Endothelial cell of umbilical vein (primary cell): ENCODE results near the gene RPL22L1. TPM values are rescaled to one million over a fixed set of nuclear protein-coding genes. Genes with fewer than 3 reads are reported as not detected.
"Not testable (repeated sequence)": the region's sequence is repeated elsewhere in the genome, so short reads cannot be mapped to it uniquely, and the experiment has no call there.

Experiments
- BruUV-seq: library from RNA; stranded (reverse); fragments of 400-500 nt; replicated peaks from 2 replicates; lab custom pipeline; 2021; lab: Mats Ljungman, UMichigan
- CTCF ChIA-PET: fragments of 300-600, 350-600 bp; sonication (Branson Sonifier 250); formaldehyde crosslinking; loops from one replicate; lab custom pipeline; 2021; ENCODE audit warnings: antibody characterized with exemption, inconsistent platforms; lab: Charles Lee
- POLR2A ChIA-PET: fragments of 300-600, 350-600 bp; sonication (Branson Sonifier 250); formaldehyde crosslinking; loops from one replicate; lab custom pipeline; 2021; ENCODE audit warnings: antibody characterized with exemption, inconsistent platforms; lab: Charles Lee
- DNase-seq: peaks from one replicate; pipeline ENCODE4 v3.0.0-alpha.2; 2011; ENCODE audit warnings: low read depth, low spot score
- FAIRE-seq: peaks from 2 replicates; lab custom pipeline; 2011; peaks lifted over from hg19 to GRCh38; lab: Jason Lieb, UNC
- H2AFZ ChIP-seq: 2 replicates; pipeline ENCODE4 v1.6.0; 2012; ENCODE audit warnings: low read depth, low read length, control low read depth, inconsistent platforms
- H3K27ac ChIP-seq: 2 replicates; pipeline ENCODE4 v1.5.1; 2011; ENCODE audit warnings: low read depth, mild to moderate bottlenecking, control low read depth, low read length, moderate library complexity; ENCODE audit not compliant: insufficient read depth
- H3K27me3 ChIP-seq, 2 experiments: 2 replicates each; pipeline versions ENCODE4 v1.6.0 to v1.6.1; 2011; ENCODE audit warnings: low read length in 2 of 2, mixed read lengths in 1 of 2; ENCODE audit not compliant: control insufficient read depth in 2 of 2, insufficient read depth in 2 of 2
- H3K36me3 ChIP-seq, 2 experiments: 2 replicates in 1 of 2; 3 replicates in 1 of 2; pipeline ENCODE4 v1.5.1; 2011; ENCODE audit warnings: low read length in 2 of 2, mild to moderate bottlenecking in 1 of 2, moderate library complexity in 1 of 2; ENCODE audit not compliant: control insufficient read depth in 2 of 2, insufficient read depth in 2 of 2; ENCODE audit errors: extremely low read depth in 1 of 2
- H3K4me1 ChIP-seq: 3 replicates; pipeline ENCODE4 v1.5.1; 2011; ENCODE audit warnings: mild to moderate bottlenecking, low read length; ENCODE audit not compliant: control insufficient read depth, insufficient read depth; ENCODE audit errors: extremely low read depth
- H3K4me2 ChIP-seq: 2 replicates; pipeline ENCODE4 v1.6.1; 2011; ENCODE audit warnings: low read length, control low read depth, mixed read lengths; ENCODE audit not compliant: insufficient read depth
- H3K4me3 ChIP-seq, 3 experiments: fragments of 200-600 bp in 1 of 3; sonication (generic), shearing (Covaris generic) in 1 of 3; replicated peaks in 1 of 3; 2 replicates each; pipeline ENCODE4 v1.5.1; 2011 to 2016; ENCODE audit warnings: control low read depth in 3 of 3, low read length in 3 of 3, mild to moderate bottlenecking in 2 of 3, inconsistent platforms in 1 of 3, low read depth in 1 of 3, moderate library complexity in 1 of 3; ENCODE audit not compliant: insufficient read depth in 1 of 3
- H3K79me2 ChIP-seq: 2 replicates; pipeline ENCODE4 v1.6.0; 2012; ENCODE audit warnings: low read length, inconsistent platforms; ENCODE audit not compliant: control insufficient read depth, insufficient read depth
- H3K9ac ChIP-seq: replicated peaks from 2 replicates; pipeline ENCODE3; 2011; ENCODE audit warnings: low read length, control low read depth; ENCODE audit not compliant: insufficient read depth; ENCODE audit errors: extremely low read depth
- H3K9me1 ChIP-seq: replicated peaks from 3 replicates; pipeline ENCODE4 v1.6.0; 2011; ENCODE audit warnings: mild to moderate bottlenecking, low read length; ENCODE audit not compliant: control insufficient read depth, insufficient read depth; ENCODE audit errors: extremely low read depth
- H3K9me3 ChIP-seq: replicated peaks from 2 replicates; pipeline ENCODE4 v1.5.1; 2012; ENCODE audit warnings: low read length, inconsistent platforms; ENCODE audit not compliant: control insufficient read depth, insufficient read depth
- H4K20me1 ChIP-seq: replicated peaks from 2 replicates; pipeline ENCODE3; 2011; ENCODE audit warnings: mild to moderate bottlenecking, low read length; ENCODE audit not compliant: control insufficient read depth, insufficient read depth; ENCODE audit errors: extremely low read depth
- CTCF ChIP-seq, 2 donors: IDR thresholded peaks; 1 replicate in 1 of 2; 2 replicates in 1 of 2; pipeline ENCODE4 v1.5.1; 2011; ENCODE audit warnings: low read length in 2 of 2, mild to moderate bottlenecking in 2 of 2, moderate library complexity in 2 of 2, control low read depth in 1 of 2, inconsistent platforms in 1 of 2, low read depth in 1 of 2; ENCODE audit not compliant: insufficient read depth in 1 of 2; ENCODE audit errors: extremely low read depth in 1 of 2
- EZH2 ChIP-seq: IDR thresholded peaks from 2 replicates; pipeline ENCODE4 v1.6.1; 2012; ENCODE audit warnings: borderline replicate concordance, low read depth, mild to moderate bottlenecking, moderate library complexity, low read length, inconsistent platforms; ENCODE audit not compliant: severe bottlenecking
- FOS ChIP-seq: IDR thresholded peaks from 2 replicates; pipeline ENCODE4 v1.6.1; 2011; ENCODE audit warnings: mild to moderate bottlenecking, low read length, moderate library complexity, borderline replicate concordance; ENCODE audit not compliant: insufficient read depth
- GATA2 ChIP-seq: IDR thresholded peaks from 2 replicates; pipeline ENCODE4 v1.7.0; 2011; ENCODE audit warnings: low read depth, mild to moderate bottlenecking, moderate library complexity, mixed read lengths, low read length; ENCODE audit not compliant: insufficient read length, insufficient read depth
- JUN ChIP-seq: IDR thresholded peaks from 2 replicates; pipeline ENCODE4 v1.6.1; 2011; ENCODE audit warnings: borderline replicate concordance, low read depth; ENCODE audit not compliant: insufficient read length, insufficient read depth
- MYC ChIP-seq: IDR thresholded peaks from one replicate; pipeline ENCODE4 v1.6.1; 2011; ENCODE audit warnings: mild to moderate bottlenecking, low read depth, low read length
- POLR2A ChIP-seq: IDR thresholded peaks from 2 replicates; pipeline ENCODE4 v1.6.1; 2012; ENCODE audit warnings: low read depth, mild to moderate bottlenecking, control low read depth, low read length
- POLR2AphosphoS5 ChIP-seq: IDR thresholded peaks from 2 replicates; pipeline ENCODE4 v1.6.1; 2012; ENCODE audit warnings: low read depth, mild to moderate bottlenecking, control low read depth, low read length, moderate library complexity; ENCODE audit not compliant: insufficient read depth
- dilution Hi-C: fragments of 300-500 bp; cut with MboI; formaldehyde crosslinking; loops from one replicate; pipeline ENCODE4 v1.15.0; 2019; ENCODE audit warnings: low sequenced_read_pairs; ENCODE audit not compliant: extremely low pct_ligation_motif_present
- intact Hi-C: fragments of 100-400 bp; cut with micrococcal nuclease; formaldehyde crosslinking; loops from one replicate; pipeline ENCODE4 v1.10.0; 2022
- polyA plus RNA-seq, 4 experiments: library from polyadenylated mRNA; depleted of rRNA in 3 of 4; stranded (reverse) in 3 of 4; unstranded in 1 of 4; fragments of >200 nt; gene quantifications; 2 replicates each; pipeline versions ENCODE4 v1.2.1 to v1.2.3, GENCODE V29; 2011 to 2012; ENCODE audit warnings: missing spikeins in 1 of 4
- total RNA-seq: library from RNA; stranded (reverse); gene quantifications from 2 replicates; pipeline ENCODE4 v1.2.3, GENCODE V29; 2021
- TF ChIP-seq, protein P1 (sequence below): IDR thresholded peaks from 2 replicates; pipeline ENCODE4 v1.6.1; 2011; ENCODE audit not compliant: insufficient read depth, insufficient read length

RPL22L1 gene
- total and polyA plus RNA-seq, 2 donors (not counting 3 experiments of a cell fraction or from before 2014, with no cell fraction given), result 65.0 to 176 TPM

- Histone ChIP-seq H3K27ac (no peak overlapping the region), H2AFZ (no peak overlapping the region), H3K4me2 (no peak overlapping the region), H3K4me1 (no peaks in the 10 kb centered on the region), H3K4me3 (no peak overlapping the region), H3K9ac (no peak overlapping the region), H3K79me2 (no peaks in the 10 kb centered on the region), H3K36me3 (no peaks in the 10 kb centered on the region), H3K9me1 (no peaks in the 10 kb centered on the region), H3K9me3 (no peaks in the 10 kb centered on the region), H4K20me1 (no peaks in the 10 kb centered on the region), H3K27me3 (no peaks in the 10 kb centered on the region)
- ChIA-PET POLR2A (no interaction called here), CTCF (interaction anchor here (1.1 kb wide), 1 partner anchor 11 kb away, joined by 3 read pairs; no protein-coding TSS in a partner anchor)
- no TSS peak for BruUV-seq
- FAIRE-seq (no peak), DNase-seq (no peak)
- dilution Hi-C loops (no loop called here), intact Hi-C loops (no loop called here)
- TF ChIP-seq JUN (no peak), MYC (no peak), POLR2A (no peak), POLR2AphosphoS5 (no peak), GATA2 (no peak), FOS (no peak), EZH2 (no peak), CTCF (IDR thresholded peaks at IDR 0.05; ENCODE audit: extremely low read depth in 1 of 2, insufficient read depth in 1 of 2, low read depth in 1 of 2, low read length in 2 of 2) (no peak)
- TF ChIP-seq, protein P1, sequence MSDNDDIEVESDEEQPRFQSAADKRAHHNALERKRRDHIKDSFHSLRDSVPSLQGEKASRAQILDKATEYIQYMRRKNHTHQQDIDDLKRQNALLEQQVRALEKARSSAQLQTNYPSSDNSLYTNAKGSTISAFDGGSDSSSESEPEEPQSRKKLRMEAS, result no peak
These were observed 26.8 kb upstream of the RPL22L1 start for GRCh38 chr3:170896781-170897180.

DNA sequence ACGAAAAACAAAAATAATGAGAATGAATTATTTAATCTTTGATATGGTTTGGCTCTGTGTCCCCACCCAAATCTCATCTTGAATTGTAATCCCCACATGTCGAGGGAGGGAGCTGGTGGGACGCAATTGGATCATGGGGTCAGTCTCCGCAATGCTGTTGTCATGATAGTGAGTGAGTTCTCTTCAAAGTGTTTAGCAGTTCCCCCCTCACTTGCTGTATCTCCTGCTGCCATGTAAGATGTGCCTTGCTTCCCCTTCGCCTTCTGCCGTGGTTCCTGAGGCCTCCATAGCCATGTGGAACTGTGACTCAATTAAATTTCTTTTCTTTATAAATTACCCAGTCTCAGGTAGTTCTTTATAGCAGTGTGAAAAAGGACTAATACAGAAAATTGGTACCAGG lies 26.3 kb upstream of the RPL22L1 start:
- H3K27ac ChIP-seq, H3K27me3 ChIP-seq, dilution Hi-C loops, H3K9ac ChIP-seq, POLR2A ChIA-PET, intact Hi-C loops, FAIRE-seq, H3K79me2 ChIP-seq, H3K9me3 ChIP-seq, H3K4me1 ChIP-seq, H3K9me1 ChIP-seq, H3K36me3 ChIP-seq, H3K4me3 ChIP-seq, BruUV-seq, DNase-seq, H3K4me2 ChIP-seq, H4K20me1 ChIP-seq, H2AFZ ChIP-seq: not testable (repeated sequence)
- CTCF ChIA-PET, result interaction anchor here (1.4 kb wide), 1 partner anchor 25 kb away, joined by 3 read pairs; no protein-coding TSS in a partner anchor
